Measurements from ENCODE around the gene MCEMP1.

MCEMP1 gene

GRCh38 chr19:7706188-7706954 lies 29.5 kb downstream of the MCEMP1 start:
- Histone ChIP-seq H4K91ac (ENCODE audit: low read depth, low read length) (no peak overlapping the region), H3K79me1 (ENCODE audit: low read length) (no peaks in the 10 kb centered on the region), H3K9me3 (ENCODE audit: insufficient read depth, low read depth, low read length) (no peaks in the 10 kb centered on the region), H2BK120ac (ENCODE audit: insufficient read depth, low read length, poor library complexity) (no peak overlapping the region), H3K14ac (ENCODE audit: low read length) (no peak overlapping the region), H3K4me1 (ENCODE audit: control insufficient read depth in 1 of 2, insufficient read depth in 2 of 2, low read length in 2 of 2) (no peaks in the 10 kb centered on the region), H2BK5ac (ENCODE audit: low read depth, low read length, poor library complexity) (no peak overlapping the region), H3K9ac (ENCODE audit: low read length) (no peak overlapping the region), H3K36me3 (ENCODE audit: control insufficient read depth in 1 of 2, insufficient read depth in 2 of 2, low read length in 2 of 2) (no peaks in the 10 kb centered on the region), H3K27me3 (ENCODE audit: insufficient read depth, low read length) (no peaks in the 10 kb centered on the region), H3K79me2 (ENCODE audit: control insufficient read depth, insufficient read depth, low read length, poor library complexity) (no peaks in the 10 kb centered on the region), H4K12ac (ENCODE audit: low read depth, low read length) (no peak overlapping the region), H3K18ac (ENCODE audit: low read length) (no peak overlapping the region), H3K27ac (ENCODE audit: low read depth, low read length) (no peak overlapping the region), H4K8ac (ENCODE audit: low read depth, low read length) (no peak overlapping the region), H3K4ac (ENCODE audit: low read depth, low read length) (no peak overlapping the region), H2AFZ (ENCODE audit: insufficient read depth, low read length, poor library complexity) (no peak overlapping the region), H3K4me2 (ENCODE audit: low read length) (no peak overlapping the region), H3K4me3 (ENCODE audit: low read depth, low read length) (no peak overlapping the region), H2BK12ac (ENCODE audit: low read length) (no peak overlapping the region), H2AK5ac (ENCODE audit: low read length) (no peak overlapping the region), H3K23ac (ENCODE audit: low read length) (no peak overlapping the region)
- no CpG with 5 or more reads among the region's 14 CpGs for WGBS (ENCODE audit: extremely low coverage, insufficient coverage, insufficient read length)
- DNase-seq = no peak

GRCh38 chr19:7706955-7707456 lies 30.1 kb downstream of the MCEMP1 start:
- Histone ChIP-seq H4K8ac (ENCODE audit: low read depth, low read length) (no peak overlapping the region), H3K9ac (ENCODE audit: low read length) (no peak overlapping the region), H3K36me3 (ENCODE audit: control insufficient read depth in 1 of 2, insufficient read depth in 2 of 2, low read length in 2 of 2) (no peaks in the 10 kb centered on the region), H2BK12ac (ENCODE audit: low read length) (no peak overlapping the region), H2AFZ (ENCODE audit: insufficient read depth, low read length, poor library complexity) (no peak overlapping the region), H2BK120ac (ENCODE audit: insufficient read depth, low read length, poor library complexity) (no peak overlapping the region), H4K91ac (ENCODE audit: low read depth, low read length) (no peak overlapping the region), H3K27ac (ENCODE audit: low read depth, low read length) (no peak overlapping the region), H3K79me1 (ENCODE audit: low read length) (no peaks in the 10 kb centered on the region), H3K79me2 (ENCODE audit: control insufficient read depth, insufficient read depth, low read length, poor library complexity) (no peaks in the 10 kb centered on the region), H2BK5ac (ENCODE audit: low read depth, low read length, poor library complexity) (no peak overlapping the region), H3K23ac (ENCODE audit: low read length) (no peak overlapping the region), H3K9me3 (ENCODE audit: insufficient read depth, low read depth, low read length) (no peaks in the 10 kb centered on the region), H3K14ac (ENCODE audit: low read length) (no peak overlapping the region), H3K4me3 (ENCODE audit: low read depth, low read length) (no peak overlapping the region), H3K4me1 (ENCODE audit: control insufficient read depth in 1 of 2, insufficient read depth in 2 of 2, low read length in 2 of 2) (no peaks in the 10 kb centered on the region), H3K4me2 (ENCODE audit: low read length) (no peak overlapping the region), H2AK5ac (ENCODE audit: low read length) (no peak overlapping the region), H3K27me3 (ENCODE audit: insufficient read depth, low read length) (no peaks in the 10 kb centered on the region), H4K12ac (ENCODE audit: low read depth, low read length) (no peak overlapping the region), H3K18ac (ENCODE audit: low read length) (no peak overlapping the region), H3K4ac (ENCODE audit: low read depth, low read length) (no peak overlapping the region)
- DNase-seq = no peak
- WGBS (ENCODE audit: extremely low coverage, insufficient coverage, insufficient read length) = no CpG with 5 or more reads among the region's 8 CpGs

GRCh38 chr19:7709932-7710460 lies 33.1 kb downstream of the MCEMP1 start:
- H2AFZ ChIP-seq (ENCODE audit: insufficient read depth, low read length, poor library complexity) = no peak overlapping the region
- no peak overlapping the region for H3K4ac ChIP-seq (ENCODE audit: low read depth, low read length)
- H3K18ac ChIP-seq (ENCODE audit: low read length) = no peak overlapping the region
- no peak overlapping the region for H4K8ac ChIP-seq (ENCODE audit: low read depth, low read length)
- H4K91ac ChIP-seq (ENCODE audit: low read depth, low read length) = no peak overlapping the region
- H2BK5ac ChIP-seq (ENCODE audit: low read depth, low read length, poor library complexity) = no peak overlapping the region
- H3K4me1 ChIP-seq (ENCODE audit: control insufficient read depth in 1 of 2, insufficient read depth in 2 of 2, low read length in 2 of 2) = no peaks in the 10 kb centered on the region
- no peaks in the 10 kb centered on the region for H3K27me3 ChIP-seq (ENCODE audit: insufficient read depth, low read length)
- no peaks in the 10 kb centered on the region for H3K79me2 ChIP-seq (ENCODE audit: control insufficient read depth, insufficient read depth, low read length, poor library complexity)
- no CpG with 5 or more reads among the region's 10 CpGs for WGBS (ENCODE audit: extremely low coverage, insufficient coverage, insufficient read length)
- no peak overlapping the region for H3K23ac ChIP-seq (ENCODE audit: low read length)
- H2BK120ac ChIP-seq (ENCODE audit: insufficient read depth, low read length, poor library complexity) = no peak overlapping the region
- H3K9ac ChIP-seq (ENCODE audit: low read length) = no peak overlapping the region
- DNase-seq = no peak
- H3K36me3 ChIP-seq (ENCODE audit: control insufficient read depth in 1 of 2, insufficient read depth in 2 of 2, low read length in 2 of 2) = no peaks in the 10 kb centered on the region
- H3K14ac ChIP-seq (ENCODE audit: low read length) = no peak overlapping the region
- no peaks in the 10 kb centered on the region for H3K79me1 ChIP-seq (ENCODE audit: low read length)
- H3K4me3 ChIP-seq (ENCODE audit: low read depth, low read length) = no peak overlapping the region
- no peak overlapping the region for H3K27ac ChIP-seq (ENCODE audit: low read depth, low read length)
- no peak overlapping the region for H2BK12ac ChIP-seq (ENCODE audit: low read length)
- H4K12ac ChIP-seq (ENCODE audit: low read depth, low read length) = no peak overlapping the region
- no peak overlapping the region for H3K4me2 ChIP-seq (ENCODE audit: low read length)
- no peak overlapping the region for H2AK5ac ChIP-seq (ENCODE audit: low read length)
- no peaks in the 10 kb centered on the region for H3K9me3 ChIP-seq (ENCODE audit: insufficient read depth, low read depth, low read length)

GRCh38 chr19:7710616-7711015 lies 33.7 kb downstream of the MCEMP1 start:
- no peak overlapping the region for H4K91ac ChIP-seq (ENCODE audit: low read depth, low read length)
- no peak overlapping the region for H4K12ac ChIP-seq (ENCODE audit: low read depth, low read length)
- no peaks in the 10 kb centered on the region for H3K79me2 ChIP-seq (ENCODE audit: control insufficient read depth, insufficient read depth, low read length, poor library complexity)
- no peak overlapping the region for H4K8ac ChIP-seq (ENCODE audit: low read depth, low read length)
- H3K4me2 ChIP-seq (ENCODE audit: low read length) = no peak overlapping the region
- H2AFZ ChIP-seq (ENCODE audit: insufficient read depth, low read length, poor library complexity) = no peak overlapping the region
- H2AK5ac ChIP-seq (ENCODE audit: low read length) = no peak overlapping the region
- H2BK120ac ChIP-seq (ENCODE audit: insufficient read depth, low read length, poor library complexity) = no peak overlapping the region
- no peak overlapping the region for H3K18ac ChIP-seq (ENCODE audit: low read length)
- DNase-seq = no peak
- H3K79me1 ChIP-seq (ENCODE audit: low read length) = no peaks in the 10 kb centered on the region
- H3K23ac ChIP-seq (ENCODE audit: low read length) = no peak overlapping the region
- H3K4ac ChIP-seq (ENCODE audit: low read depth, low read length) = no peak overlapping the region
- H3K4me3 ChIP-seq (ENCODE audit: low read depth, low read length) = no peak overlapping the region
- no peak overlapping the region for H3K9ac ChIP-seq (ENCODE audit: low read length)
- H3K4me1 ChIP-seq (ENCODE audit: control insufficient read depth in 1 of 2, insufficient read depth in 2 of 2, low read length in 2 of 2) = no peaks in the 10 kb centered on the region
- H3K36me3 ChIP-seq (ENCODE audit: control insufficient read depth in 1 of 2, insufficient read depth in 2 of 2, low read length in 2 of 2) = no peaks in the 10 kb centered on the region
- WGBS (ENCODE audit: extremely low coverage, insufficient coverage, insufficient read length) = no CpG with 5 or more reads among the region's 5 CpGs
- no peak overlapping the region for H3K27ac ChIP-seq (ENCODE audit: low read depth, low read length)
- H2BK12ac ChIP-seq (ENCODE audit: low read length) = no peak overlapping the region
- H3K27me3 ChIP-seq (ENCODE audit: insufficient read depth, low read length) = no peaks in the 10 kb centered on the region
- H3K14ac ChIP-seq (ENCODE audit: low read length) = no peak overlapping the region
- H2BK5ac ChIP-seq (ENCODE audit: low read depth, low read length, poor library complexity) = no peak overlapping the region
- no peaks in the 10 kb centered on the region for H3K9me3 ChIP-seq (ENCODE audit: insufficient read depth, low read depth, low read length)
